Choroid plexus epithelial cell (primary cell): ENCODE results near the gene STAU1.
"Not testable (repeated sequence)": the region's sequence is repeated elsewhere in the genome, so short reads cannot be mapped to it uniquely, and the experiment has no call there.

Experiments used
- DNase-seq: peaks from one replicate; pipeline ENCODE4 v3.0.0-alpha.2; 2010; ENCODE audit warnings: low read depth
- H3K4me3 ChIP-seq: 2 replicates; pipeline ENCODE4 v1.5.1; 2011; ENCODE audit warnings: low read depth, mild to moderate bottlenecking, control low read depth, low read length, moderate library complexity
- CTCF ChIP-seq: conservative IDR thresholded peaks from 2 replicates; pipeline ENCODE4 v1.5.1; 2011; ENCODE audit warnings: low read depth, mild to moderate bottlenecking, control low read depth, inconsistent platforms, low read length, moderate library complexity

Gene STAU1

GRCh38 chr20:49230021-49230420 is 41.9 kb upstream of the STAU1 start:
- no peak for DNase-seq
- TF ChIP-seq CTCF, result no peak
- no peak overlapping the region for H3K4me3 ChIP-seq

GRCh38 chr20:49229381-49229780 is 41.2 kb upstream of the STAU1 start:
- DNase-seq, result no peak
- TF ChIP-seq CTCF, result no peak
- H3K4me3 ChIP-seq, result no peak overlapping the region

- TF ChIP-seq CTCF, result no peak
- H3K4me3 ChIP-seq, result no peak overlapping the region
- DNase-seq, result no peak
These were observed 40.5 kb upstream of the STAU1 start for GRCh38 chr20:49228676-49229075.

- H3K4me3 ChIP-seq, result no peak overlapping the region
- DNase-seq, result no peak
- peak; percentile 5 for TF ChIP-seq CTCF
These were observed 37.8 kb upstream of the STAU1 start for GRCh38 chr20:49225896-49226295.

GRCh38 chr20:49219924-49220831 is 32.0 kb upstream of the STAU1 start:
- no peak for DNase-seq
- no peak for TF ChIP-seq CTCF
- peak overlapping the region; percentile 99 for H3K4me3 ChIP-seq

- peak; percentile 99 for DNase-seq
- H3K4me3 ChIP-seq, result peak within 1 kb of the TSS; percentile 99
- TF ChIP-seq CTCF, result no peak
These were observed 31.2 kb upstream of the STAU1 start, which contains the start of gene DDX27 for GRCh38 chr20:49219091-49219923. DDX27 (plus strand) TSS chr20:49219416; CDS start chr20:49219449, 33 bp downstream.

- DNase-seq, result not testable (repeated sequence)
- peak overlapping the region; percentile 99 for H3K4me3 ChIP-seq
These were observed 30.6 kb upstream of the STAU1 start for GRCh38 chr20:49218739-49219090.
